Neural progenitor cell (in vitro differentiated cells): ENCODE results near the gene NOP53.

Source experiments
- EZH2 ChIP-seq: fragments of 200-600 bp; sonication (generic); IDR thresholded peaks from 2 replicates; pipeline ENCODE4 v1.6.1; 2017; ENCODE audit warnings: antibody characterized with exemption, mild to moderate bottlenecking, moderate library complexity
- EZH2phosphoT487 ChIP-seq: fragments of 200-600 bp; sonication (generic); IDR thresholded peaks from 2 replicates; pipeline ENCODE4 v1.6.1; 2017; ENCODE audit warnings: antibody characterized with exemption
- TF ChIP-seq, protein P1 (sequence below): fragments of 200-600 bp; sonication (generic); IDR thresholded peaks from 2 replicates; pipeline ENCODE4 v1.5.1; 2017; ENCODE audit warnings: antibody characterized with exemption, mild to moderate bottlenecking

DNA sequence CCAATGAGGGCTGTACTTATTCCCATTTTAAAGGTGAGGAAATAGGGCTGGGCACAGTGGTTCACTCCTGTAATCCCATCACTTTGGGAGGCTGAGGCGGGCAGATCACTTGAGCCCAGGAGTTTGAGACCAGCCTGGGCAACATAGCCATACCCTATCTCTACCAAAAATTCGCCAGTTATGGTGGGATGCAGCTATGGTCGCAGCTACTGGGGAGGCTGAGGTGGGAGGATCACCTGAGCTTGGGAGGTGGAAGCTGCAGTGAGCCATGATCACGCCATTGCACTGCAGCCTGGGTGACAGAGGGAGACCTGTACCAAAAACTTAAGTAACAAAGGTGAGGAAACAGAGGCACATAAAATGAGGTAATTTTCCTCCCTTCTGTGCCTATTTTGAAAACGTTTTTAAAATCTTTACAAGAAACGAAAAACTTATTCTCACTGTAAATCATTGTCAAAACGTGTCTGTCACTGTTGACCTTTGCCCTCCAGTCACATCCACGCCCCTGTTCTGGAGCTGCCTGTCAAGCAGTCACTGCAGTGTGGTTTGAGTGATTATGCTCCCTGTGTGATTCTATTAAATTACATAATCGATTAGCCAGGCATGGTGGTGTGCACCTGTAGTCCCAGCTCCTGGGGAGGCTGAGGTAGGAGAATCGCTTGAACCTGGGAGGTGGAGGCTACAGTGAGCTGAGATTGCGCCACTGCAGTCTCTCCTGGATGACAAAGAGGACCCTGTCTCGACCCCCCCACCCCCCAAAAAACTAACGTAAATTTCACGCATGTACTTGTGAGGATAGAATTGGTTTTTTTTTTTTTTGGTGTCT, 12.5 kb downstream of the NOP53 start:
- no peak for TF ChIP-seq EZH2
- TF ChIP-seq, protein P1, sequence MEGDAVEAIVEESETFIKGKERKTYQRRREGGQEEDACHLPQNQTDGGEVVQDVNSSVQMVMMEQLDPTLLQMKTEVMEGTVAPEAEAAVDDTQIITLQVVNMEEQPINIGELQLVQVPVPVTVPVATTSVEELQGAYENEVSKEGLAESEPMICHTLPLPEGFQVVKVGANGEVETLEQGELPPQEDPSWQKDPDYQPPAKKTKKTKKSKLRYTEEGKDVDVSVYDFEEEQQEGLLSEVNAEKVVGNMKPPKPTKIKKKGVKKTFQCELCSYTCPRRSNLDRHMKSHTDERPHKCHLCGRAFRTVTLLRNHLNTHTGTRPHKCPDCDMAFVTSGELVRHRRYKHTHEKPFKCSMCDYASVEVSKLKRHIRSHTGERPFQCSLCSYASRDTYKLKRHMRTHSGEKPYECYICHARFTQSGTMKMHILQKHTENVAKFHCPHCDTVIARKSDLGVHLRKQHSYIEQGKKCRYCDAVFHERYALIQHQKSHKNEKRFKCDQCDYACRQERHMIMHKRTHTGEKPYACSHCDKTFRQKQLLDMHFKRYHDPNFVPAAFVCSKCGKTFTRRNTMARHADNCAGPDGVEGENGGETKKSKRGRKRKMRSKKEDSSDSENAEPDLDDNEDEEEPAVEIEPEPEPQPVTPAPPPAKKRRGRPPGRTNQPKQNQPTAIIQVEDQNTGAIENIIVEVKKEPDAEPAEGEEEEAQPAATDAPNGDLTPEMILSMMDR = no peak
- TF ChIP-seq EZH2phosphoT487 = no peak
